HEK293 (cell line): ENCODE results near the gene DOK3.

Experiments
- PATZ1 ChIP-seq: fragments of 450-650 bp; formaldehyde crosslinking; IDR thresholded peaks from 2 replicates; pipeline ENCODE4 v1.5.1; 2016; ENCODE audit warnings: missing biosample characterization, missing genetic modification characterization
- ZBTB10 ChIP-seq: fragments of 450-650 bp; formaldehyde crosslinking; IDR thresholded peaks from 2 replicates; pipeline ENCODE4 v1.5.1; 2016; ENCODE audit warnings: missing biosample characterization, missing genetic modification characterization
- ZNF140 ChIP-seq: fragments of 450-650 bp; formaldehyde crosslinking; IDR thresholded peaks from 2 replicates; pipeline ENCODE4 v1.5.1; 2016; ENCODE audit warnings: missing biosample characterization, missing genetic modification characterization
- ZNF16 ChIP-seq: fragments of 450-650 bp; formaldehyde crosslinking; IDR thresholded peaks from 2 replicates; pipeline ENCODE4 v1.5.1; 2016; ENCODE audit warnings: low read depth, missing biosample characterization, missing genetic modification characterization
- ZNF335 ChIP-seq: fragments of 450-650 bp; formaldehyde crosslinking; conservative IDR thresholded peaks from 2 replicates; pipeline ENCODE4 v1.5.1; 2016; ENCODE audit warnings: missing biosample characterization, missing genetic modification characterization
- ZNF416 ChIP-seq: fragments of 450-650 bp; formaldehyde crosslinking; IDR thresholded peaks from 2 replicates; pipeline ENCODE4 v1.5.1; 2016; ENCODE audit warnings: missing biosample characterization, missing genetic modification characterization
- ZNF548 ChIP-seq: fragments of 450-650 bp; formaldehyde crosslinking; IDR thresholded peaks from 2 replicates; pipeline ENCODE4 v1.5.1; 2016; ENCODE audit warnings: missing biosample characterization, missing genetic modification characterization
- ZNF843 ChIP-seq: fragments of 450-650 bp; formaldehyde crosslinking; IDR thresholded peaks from 2 replicates; pipeline ENCODE4 v1.5.1; 2016; ENCODE audit warnings: missing biosample characterization, missing genetic modification characterization
- TF ChIP-seq, protein P1 (sequence below): fragments of 450-650 bp; formaldehyde crosslinking; IDR thresholded peaks from 2 replicates; pipeline ENCODE4 v1.5.1; 2016; ENCODE audit warnings: missing biosample characterization, missing genetic modification characterization
- TF ChIP-seq, protein P2 (sequence below): fragments of 450-650 bp; formaldehyde crosslinking; IDR thresholded peaks from 2 replicates; pipeline ENCODE4 v1.5.1; 2016; ENCODE audit warnings: missing biosample characterization, missing genetic modification characterization

DNA sequence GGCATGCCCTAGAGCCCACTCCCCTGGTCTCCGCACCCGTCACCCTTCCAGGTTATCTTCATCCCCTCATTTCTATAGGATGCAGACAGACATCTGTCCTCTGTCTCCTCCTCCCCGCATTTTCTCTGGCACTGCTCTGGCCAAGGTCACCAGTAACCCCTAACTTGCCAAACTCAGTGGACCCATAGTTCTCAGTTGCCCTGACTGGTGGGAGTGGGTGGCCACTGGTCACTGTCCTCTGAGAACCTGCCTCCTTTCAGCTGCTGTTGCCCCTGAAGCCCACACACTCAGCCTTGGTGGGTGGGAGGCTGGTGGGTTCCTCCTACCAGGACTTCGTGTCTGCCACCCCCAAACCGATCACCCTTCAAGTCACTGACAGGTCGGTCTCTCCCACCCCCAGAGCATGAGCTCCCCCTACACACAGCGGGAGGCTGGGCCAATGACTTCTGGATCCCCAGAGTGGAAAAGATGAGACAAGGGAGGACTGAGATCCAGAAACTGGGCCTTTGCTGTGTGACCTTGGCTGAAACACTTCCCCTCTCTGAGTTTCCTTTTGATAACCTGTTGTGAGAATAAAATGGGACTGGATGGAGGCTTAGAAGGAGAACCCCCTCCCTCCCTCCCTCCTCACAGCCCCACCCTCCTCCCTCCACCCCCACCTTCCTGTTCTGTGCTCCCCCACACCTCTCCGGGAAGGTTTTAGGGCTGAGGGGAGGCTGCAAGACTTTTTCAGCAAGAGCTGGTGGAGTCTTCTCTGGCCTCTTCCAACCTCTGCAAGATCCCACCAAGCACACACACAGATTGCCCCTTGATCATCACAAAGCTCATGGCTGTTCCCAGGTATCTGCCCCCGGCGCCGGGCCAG lies 33.8 kb downstream of the DOK3 start:
- TF ChIP-seq ZBTB10 (tag by site-specific recombination) (no peak), ZNF140 (tag by site-specific recombination) (no peak), ZNF843 (tag by site-specific recombination) (no peak), ZNF16 (tag by site-specific recombination) (no peak), ZNF548 (tag by site-specific recombination) (no peak), ZNF416 (no peak), ZNF335 (tag by site-specific recombination) (no peak), PATZ1 (no peak)
- TF ChIP-seq, protein P1, sequence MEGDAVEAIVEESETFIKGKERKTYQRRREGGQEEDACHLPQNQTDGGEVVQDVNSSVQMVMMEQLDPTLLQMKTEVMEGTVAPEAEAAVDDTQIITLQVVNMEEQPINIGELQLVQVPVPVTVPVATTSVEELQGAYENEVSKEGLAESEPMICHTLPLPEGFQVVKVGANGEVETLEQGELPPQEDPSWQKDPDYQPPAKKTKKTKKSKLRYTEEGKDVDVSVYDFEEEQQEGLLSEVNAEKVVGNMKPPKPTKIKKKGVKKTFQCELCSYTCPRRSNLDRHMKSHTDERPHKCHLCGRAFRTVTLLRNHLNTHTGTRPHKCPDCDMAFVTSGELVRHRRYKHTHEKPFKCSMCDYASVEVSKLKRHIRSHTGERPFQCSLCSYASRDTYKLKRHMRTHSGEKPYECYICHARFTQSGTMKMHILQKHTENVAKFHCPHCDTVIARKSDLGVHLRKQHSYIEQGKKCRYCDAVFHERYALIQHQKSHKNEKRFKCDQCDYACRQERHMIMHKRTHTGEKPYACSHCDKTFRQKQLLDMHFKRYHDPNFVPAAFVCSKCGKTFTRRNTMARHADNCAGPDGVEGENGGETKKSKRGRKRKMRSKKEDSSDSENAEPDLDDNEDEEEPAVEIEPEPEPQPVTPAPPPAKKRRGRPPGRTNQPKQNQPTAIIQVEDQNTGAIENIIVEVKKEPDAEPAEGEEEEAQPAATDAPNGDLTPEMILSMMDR (tag by site-specific recombination) = no peak
- TF ChIP-seq, protein P2, sequence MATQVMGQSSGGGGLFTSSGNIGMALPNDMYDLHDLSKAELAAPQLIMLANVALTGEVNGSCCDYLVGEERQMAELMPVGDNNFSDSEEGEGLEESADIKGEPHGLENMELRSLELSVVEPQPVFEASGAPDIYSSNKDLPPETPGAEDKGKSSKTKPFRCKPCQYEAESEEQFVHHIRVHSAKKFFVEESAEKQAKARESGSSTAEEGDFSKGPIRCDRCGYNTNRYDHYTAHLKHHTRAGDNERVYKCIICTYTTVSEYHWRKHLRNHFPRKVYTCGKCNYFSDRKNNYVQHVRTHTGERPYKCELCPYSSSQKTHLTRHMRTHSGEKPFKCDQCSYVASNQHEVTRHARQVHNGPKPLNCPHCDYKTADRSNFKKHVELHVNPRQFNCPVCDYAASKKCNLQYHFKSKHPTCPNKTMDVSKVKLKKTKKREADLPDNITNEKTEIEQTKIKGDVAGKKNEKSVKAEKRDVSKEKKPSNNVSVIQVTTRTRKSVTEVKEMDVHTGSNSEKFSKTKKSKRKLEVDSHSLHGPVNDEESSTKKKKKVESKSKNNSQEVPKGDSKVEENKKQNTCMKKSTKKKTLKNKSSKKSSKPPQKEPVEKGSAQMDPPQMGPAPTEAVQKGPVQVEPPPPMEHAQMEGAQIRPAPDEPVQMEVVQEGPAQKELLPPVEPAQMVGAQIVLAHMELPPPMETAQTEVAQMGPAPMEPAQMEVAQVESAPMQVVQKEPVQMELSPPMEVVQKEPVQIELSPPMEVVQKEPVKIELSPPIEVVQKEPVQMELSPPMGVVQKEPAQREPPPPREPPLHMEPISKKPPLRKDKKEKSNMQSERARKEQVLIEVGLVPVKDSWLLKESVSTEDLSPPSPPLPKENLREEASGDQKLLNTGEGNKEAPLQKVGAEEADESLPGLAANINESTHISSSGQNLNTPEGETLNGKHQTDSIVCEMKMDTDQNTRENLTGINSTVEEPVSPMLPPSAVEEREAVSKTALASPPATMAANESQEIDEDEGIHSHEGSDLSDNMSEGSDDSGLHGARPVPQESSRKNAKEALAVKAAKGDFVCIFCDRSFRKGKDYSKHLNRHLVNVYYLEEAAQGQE = no peak
